Activated T-cell treated with anti-CD3 and anti-CD28 coated beads for 48 hours (primary cell): ENCODE data around the gene CACNA1H.
"Not testable (repeated sequence)": the region's sequence is repeated elsewhere in the genome, so short reads cannot be mapped to it uniquely, and the experiment has no call there.

Experiments used
- DNase-seq: peaks from one replicate; pipeline ENCODE4 v3.0.0-alpha.2; 2020; ENCODE audit warnings: low read depth

Gene CACNA1H

DNA sequence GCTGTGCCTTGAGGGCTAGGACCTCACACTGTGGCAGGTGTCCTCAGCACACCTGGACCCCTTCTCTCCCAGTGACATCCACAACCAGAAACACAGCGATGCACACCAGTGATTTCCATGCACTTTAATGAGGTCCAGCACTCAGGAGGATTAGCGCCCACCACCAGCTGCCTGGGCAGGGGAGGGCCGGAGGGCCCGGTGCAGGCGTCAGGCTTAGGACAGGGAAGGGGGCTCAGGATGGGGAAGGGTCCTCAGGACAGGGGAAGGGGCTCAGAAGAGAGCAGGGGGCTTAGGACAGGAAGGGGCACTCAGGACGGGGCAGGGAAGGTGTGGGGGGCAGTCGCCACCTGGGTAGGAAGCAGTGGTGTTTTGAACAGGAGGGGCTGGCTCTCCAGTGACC lies 75.3 kb downstream of the CACNA1H start:
- not testable (repeated sequence) for DNase-seq

DNA sequence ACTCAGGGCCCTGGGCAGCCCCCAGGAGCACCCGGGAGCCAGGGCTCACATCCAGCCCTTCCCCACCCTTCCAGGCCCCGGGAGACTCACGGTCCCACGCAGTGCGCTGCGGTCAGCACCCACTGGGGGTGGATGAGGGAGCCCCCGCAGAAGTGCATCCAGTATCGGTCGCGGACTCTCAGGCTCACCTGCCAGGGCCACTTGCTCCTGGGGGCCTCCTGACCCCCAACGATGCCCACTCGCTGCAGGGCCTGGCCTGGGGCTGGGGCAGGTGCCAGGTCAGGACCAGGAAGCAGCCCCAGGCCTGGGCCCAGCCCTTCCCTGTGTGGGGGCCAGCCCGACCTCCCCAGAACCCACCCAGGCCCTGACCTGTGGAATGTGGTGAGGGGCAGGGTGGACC lies 76.6 kb downstream of the CACNA1H start:
- DNase-seq, result not testable (repeated sequence)

- DNase-seq, result not testable (repeated sequence)
These were observed 77.2 kb downstream of the CACNA1H start, which contains the start of gene TPSB2 for GRCh38 chr16:1230084-1230470. Gene TPSB2, minus strand, starts transcription at chr16:1230184. Its CDS starts 233 bp downstream, at chr16:1229951.

DNA sequence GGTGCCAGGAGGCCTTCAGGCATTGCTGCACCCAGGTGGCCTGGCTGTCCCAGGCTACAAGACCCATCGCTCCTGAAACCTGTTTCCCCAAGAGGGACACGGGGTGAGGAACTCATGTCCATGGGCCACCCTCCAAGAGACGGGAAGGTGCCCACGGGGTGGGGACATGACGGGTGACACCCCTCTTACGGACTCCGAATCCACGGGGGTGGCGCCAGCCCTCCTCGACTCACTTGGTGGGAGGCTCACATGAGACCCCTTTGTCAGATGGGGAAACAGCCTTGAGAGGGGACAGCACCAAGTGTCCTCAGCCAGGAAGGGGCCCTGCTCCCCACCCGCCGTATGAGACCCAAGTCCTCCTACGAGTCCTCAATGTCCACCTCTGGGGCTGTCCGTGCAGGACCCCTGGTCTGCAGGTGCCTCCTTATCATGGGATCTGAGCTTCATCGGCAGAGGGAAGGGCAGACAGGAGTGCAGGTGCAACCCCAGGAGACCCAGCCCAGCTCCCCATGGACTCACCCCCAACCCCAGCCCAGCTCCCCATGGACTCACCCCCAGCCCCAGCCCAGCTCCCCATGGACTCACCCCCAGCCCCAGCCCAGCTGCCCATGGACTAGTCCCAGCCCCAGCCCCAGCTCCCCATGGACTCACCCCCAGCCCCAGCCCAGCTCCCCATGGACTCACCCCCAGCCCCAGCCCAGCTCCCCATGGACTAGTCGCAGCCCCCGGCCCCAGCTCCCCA lies 77.7 kb downstream of the CACNA1H start:
- not testable (repeated sequence) for DNase-seq

DNA sequence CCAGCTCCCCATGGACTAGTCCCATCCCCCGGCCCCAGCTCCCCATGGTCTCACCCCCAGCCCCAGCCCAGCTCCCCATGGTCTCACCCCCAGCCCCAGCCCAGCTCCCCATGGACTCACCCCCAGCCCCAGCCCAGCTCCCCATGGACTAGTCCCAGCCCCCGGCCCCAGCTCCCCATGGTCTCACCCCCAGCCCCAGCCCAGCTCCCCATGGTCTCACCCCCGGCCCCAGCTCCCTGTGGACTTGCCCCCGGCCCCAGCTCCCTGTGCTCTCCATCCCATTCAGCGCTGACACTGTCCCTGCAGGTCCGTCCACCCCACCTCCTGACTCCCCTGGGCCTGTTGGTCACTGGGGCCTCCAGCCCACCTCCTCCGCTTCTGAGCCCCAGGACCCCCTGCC lies 78.4 kb downstream of the CACNA1H start:
- not testable (repeated sequence) for DNase-seq

DNA sequence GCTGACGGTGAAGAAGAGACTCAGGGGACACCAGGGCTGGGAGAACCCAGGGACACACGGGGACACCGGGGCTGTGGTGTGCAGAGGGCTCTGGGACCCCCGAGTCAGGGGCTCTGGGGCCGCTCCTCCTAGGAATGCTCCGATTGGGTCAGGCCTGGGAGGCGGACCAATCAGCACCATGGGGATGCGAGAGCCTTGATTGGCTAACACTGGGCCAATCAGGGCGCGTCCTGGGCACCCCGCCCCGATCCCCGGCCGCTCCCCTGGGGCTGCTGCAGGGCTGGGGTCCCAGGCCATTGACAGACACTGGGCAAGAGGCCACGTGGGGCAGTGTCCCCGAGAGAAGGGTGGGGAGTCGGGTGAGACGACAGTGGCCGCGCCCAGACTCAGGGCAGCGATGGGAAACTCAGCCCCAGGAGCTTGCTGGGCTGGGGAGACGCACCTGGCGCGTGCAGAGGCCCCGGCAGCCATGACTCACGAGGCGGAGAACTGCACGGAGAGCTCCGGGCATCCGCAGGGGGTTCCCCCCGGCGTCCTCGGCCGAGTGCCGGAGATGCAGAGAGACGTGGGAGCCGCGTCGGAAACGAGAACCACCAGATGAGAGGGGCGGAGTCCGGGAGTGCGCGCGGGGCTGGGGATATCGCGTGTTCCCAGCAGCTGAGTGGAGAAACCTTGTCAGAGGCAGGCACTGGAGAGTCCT lies 79.3 kb downstream of the CACNA1H start:
- not testable (repeated sequence) for DNase-seq

DNA sequence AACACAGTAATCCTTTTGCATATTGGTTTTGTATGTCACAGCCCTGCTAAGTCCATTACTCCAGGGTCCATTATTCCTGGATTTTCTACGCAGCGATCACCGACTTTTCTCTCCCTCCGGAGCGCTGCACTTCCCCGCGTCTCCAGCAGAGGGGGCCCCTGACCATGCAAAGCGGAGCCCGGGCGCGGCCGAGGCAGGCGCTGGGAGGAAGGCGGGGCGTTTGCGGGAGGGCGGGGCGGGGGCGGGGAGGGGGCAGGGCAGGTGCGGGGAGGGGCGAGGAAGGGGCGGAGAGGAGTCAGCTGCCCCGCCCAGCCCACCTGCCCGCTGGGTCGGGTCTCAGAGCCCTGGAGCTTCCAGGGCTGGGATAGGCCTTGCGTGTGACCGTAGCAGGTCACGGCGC lies 83.8 kb downstream of the CACNA1H start:
- not testable (repeated sequence) for DNase-seq

DNA sequence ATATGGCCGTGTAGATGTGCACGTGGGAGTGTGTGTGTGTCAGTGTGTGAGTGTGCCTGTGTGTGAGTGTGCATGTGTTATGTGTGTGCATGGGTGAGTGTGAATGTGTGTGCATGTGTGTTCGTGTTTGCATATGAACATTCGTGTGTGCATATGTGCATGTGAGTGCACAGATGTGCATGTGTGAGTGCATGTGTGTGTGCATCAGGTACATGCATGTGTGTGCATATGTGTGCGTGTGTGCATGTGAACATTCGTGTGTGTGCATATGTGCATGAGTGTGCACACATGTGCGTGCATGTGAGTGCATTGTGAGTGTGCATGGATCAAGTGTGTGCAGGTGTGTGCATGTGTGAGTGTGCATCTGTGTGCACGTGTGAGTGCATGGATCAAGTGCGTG lies 85.1 kb downstream of the CACNA1H start:
- DNase-seq, result no peak

- not testable (repeated sequence) for DNase-seq
These were observed 86.0 kb downstream of the CACNA1H start for GRCh38 chr16:1238909-1239308.

DNA sequence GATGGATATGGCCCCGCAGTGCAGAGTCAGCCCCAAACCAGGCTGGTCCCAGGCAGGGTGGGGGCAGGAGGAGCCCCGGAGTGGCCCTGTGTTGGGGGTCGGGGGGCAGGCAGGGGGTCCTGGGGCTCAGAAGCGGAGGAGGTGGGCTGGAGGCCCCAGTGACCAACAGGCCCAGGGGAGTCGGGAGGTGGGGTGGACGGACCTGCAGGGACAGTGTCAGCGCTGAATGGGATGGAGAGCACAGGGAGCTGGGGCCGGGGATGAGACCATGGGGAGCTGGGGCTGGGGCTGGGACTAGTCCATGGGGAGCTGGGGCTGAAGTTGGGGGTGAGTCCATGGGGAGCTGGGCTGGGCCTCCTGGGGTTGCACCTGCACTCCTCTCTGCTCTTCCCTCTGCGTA lies 86.7 kb downstream of the CACNA1H start:
- not testable (repeated sequence) for DNase-seq

GRCh38 chr16:1240436-1240835 lies 87.5 kb downstream of the CACNA1H start, which contains the start of gene TPSAB1:
Gene TPSAB1, plus strand, starts transcription at chr16:1240705. Its CDS starts 234 bp downstream, at chr16:1240939.
- not testable (repeated sequence) for DNase-seq

GRCh38 chr16:1241081-1241480 lies 88.2 kb downstream of the CACNA1H start:
- DNase-seq, result not testable (repeated sequence)

- DNase-seq, result not testable (repeated sequence)
These were observed 90.5 kb downstream of the CACNA1H start for GRCh38 chr16:1243363-1243762.

DNA sequence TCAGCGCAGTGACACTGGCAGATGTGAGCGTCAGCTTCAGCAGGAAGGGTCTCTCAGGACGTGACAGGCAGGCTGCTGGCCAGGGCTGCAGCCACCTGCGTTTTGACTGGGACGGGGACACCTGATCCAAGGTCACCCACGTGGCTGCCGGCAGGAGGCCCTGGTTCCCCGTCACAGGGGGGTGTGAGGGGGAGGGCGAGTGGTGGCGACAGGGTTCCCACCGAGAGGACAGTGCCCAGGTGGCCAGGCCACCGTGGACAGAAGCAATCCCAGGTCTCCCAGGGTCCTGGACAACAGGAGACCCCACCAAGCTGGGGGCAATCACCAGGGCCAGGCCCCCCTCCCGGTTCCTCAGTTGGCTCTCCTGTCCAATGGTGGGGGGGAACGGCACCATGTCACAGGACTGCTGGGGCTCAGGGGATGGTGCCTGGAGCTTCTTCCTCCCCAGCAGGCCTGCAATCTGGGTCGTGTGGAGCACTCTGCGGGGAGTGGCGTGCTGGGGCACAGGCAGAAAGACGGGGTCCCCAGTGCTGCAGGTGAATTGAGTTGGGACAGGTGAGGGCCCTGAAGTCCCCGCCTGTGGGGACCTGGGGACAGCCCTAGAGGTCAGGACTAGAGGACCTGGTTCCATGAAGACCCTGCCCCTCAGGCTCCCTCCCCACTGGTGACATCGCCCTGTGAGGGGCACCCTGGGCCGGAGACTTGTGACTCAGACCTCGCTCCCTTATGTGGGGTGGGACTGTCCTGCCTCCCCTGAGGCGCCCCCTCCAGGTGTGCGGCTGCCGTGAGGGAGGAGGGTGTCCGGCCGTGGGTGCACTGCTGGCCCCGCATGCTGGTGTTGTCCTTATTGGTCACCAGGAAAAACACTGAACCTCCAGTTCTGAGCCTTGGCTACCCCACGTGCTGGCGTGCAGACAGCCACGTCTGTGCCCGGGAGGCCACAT lies 91.3 kb downstream of the CACNA1H start:
- not testable (repeated sequence) for DNase-seq

DNA sequence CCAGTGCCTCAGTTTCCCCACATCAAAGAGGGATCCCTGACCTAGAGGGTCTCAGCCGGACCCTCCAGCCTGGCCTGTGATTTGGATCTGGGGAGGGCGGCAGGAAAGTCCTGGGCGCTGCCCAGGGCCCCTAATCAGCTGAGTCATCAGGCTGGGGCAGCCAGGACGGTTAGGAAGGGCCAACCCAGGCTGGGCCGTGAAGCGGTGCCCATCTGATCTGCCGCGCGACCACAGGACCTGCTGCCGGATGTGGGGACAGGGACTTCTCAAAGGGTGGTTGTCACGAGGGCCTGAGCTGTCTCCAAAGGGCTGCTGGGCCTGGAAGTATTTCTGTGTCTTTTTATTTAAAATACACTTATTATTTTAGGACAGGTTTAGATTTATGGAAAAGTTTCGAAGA lies 92.0 kb downstream of the CACNA1H start:
- DNase-seq, result no peak

- no peak for DNase-seq
These were observed 92.6 kb downstream of the CACNA1H start for GRCh38 chr16:1245452-1246020.

DNA sequence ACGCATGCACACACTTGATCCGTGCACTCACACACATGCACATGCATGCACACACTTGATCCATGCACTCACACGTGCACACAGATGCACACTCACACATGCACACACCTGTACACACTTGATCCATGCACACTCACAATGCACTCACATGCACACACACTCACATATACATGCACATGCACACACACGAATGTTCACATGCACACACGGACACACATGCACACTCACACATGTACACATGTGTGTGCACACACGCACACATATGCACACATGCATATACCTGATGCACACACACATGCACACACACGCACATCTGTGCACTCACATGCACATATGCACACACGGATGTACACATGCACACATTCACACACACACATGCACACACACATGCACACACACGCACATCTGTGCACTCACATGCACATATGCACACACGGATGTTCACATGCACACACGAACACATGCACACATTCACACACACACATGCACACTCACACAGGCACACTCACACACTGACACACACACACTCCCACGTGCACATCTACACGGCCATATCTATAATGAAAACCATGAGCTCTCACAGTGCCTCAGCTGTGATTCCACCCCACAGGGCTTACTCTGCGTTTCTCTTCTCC lies 95.1 kb downstream of the CACNA1H start:
- not testable (repeated sequence) for DNase-seq

GRCh38 chr16:1249031-1249755 lies 96.3 kb downstream of the CACNA1H start:
- DNase-seq, result not testable (repeated sequence)

DNA sequence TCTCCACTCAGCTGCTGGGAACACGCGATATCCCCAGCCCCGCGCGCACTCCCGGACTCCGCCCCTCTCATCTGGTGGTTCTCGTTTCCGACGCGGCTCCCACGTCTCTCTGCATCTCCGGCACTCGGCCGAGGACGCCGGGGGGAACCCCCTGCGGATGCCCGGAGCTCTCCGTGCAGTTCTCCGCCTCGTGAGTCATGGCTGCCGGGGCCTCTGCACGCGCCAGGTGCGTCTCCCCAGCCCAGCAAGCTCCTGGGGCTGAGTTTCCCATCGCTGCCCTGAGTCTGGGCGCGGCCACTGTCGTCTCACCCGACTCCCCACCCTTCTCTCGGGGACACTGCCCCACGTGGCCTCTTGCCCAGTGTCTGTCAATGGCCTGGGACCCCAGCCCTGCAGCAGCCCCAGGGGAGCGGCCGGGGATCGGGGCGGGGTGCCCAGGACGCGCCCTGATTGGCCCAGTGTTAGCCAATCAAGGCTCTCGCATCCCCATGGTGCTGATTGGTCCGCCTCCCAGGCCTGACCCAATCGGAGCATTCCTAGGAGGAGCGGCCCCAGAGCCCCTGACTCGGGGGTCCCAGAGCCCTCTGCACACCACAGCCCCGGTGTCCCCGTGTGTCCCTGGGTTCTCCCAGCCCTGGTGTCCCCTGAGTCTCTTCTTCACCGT lies 100.9 kb downstream of the CACNA1H start:
- not testable (repeated sequence) for DNase-seq

DNA sequence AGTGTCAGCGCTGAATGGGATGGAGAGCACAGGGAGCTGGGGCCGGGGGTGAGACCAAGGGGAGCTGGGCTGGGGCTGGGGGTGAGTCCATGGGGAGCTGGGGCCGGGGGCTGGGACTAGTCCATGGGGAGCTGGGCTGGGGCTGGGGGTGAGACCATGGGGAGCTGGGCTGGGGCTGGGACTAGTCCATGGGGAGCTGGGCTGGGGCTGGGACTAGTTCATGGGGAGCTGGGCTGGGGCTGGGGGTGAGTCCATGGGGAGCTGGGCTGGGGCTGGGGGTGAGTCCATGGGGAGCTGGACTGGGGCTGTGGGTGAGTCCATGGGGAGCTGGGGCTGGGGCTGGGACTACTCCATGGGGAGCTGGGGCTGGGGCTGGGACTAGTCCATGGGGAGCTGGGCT lies 101.9 kb downstream of the CACNA1H start:
- DNase-seq, result not testable (repeated sequence)
